Panc1 (cell line): ENCODE measurements around the gene CFLAR. TPM values are rescaled to one million over a fixed set of nuclear protein-coding genes. Genes with fewer than 3 reads are reported as not detected.
"Not testable (repeated sequence)": the region's sequence is repeated elsewhere in the genome, so short reads cannot be mapped to it uniquely, and the experiment has no call there.

Source experiments
- ATAC-seq: fragments of 200-7000 bp; cut with Tn5 transposase; 2 replicates; pipeline ENCODE4 v1.9.1; 2020; ENCODE audit warnings: mild to moderate bottlenecking, moderate library complexity
- BruUV-seq: library from RNA; stranded (reverse); fragments of 400-500 nt; replicated peaks from 2 replicates; lab custom pipeline; 2021; lab: Mats Ljungman, UMichigan
- CTCF ChIA-PET: fragments of 300-600 bp; sonication (Branson Sonifier 250); formaldehyde crosslinking; loops from one replicate; lab custom pipeline; 2022; ENCODE audit warnings: antibody characterized with exemption; lab: Charles Lee
- POLR2A ChIA-PET: fragments of 300-600 bp; sonication (Branson Sonifier 250); formaldehyde crosslinking; loops from one replicate; lab custom pipeline; 2022; ENCODE audit warnings: antibody characterized with exemption; lab: Charles Lee
- DNase-seq: peaks from one replicate; pipeline ENCODE4 v3.0.0-alpha.2; 2010; ENCODE audit warnings: low read depth, low spot score
- H3K27ac ChIP-seq: 2 replicates; pipeline ENCODE4 v1.5.1; 2011; ENCODE audit warnings: mild to moderate bottlenecking, low read length, inconsistent platforms
- H3K27me3 ChIP-seq: fragments of 200-500 bp; sonication (Bioruptor generic); 2 replicates; pipeline ENCODE4 v1.6.0; 2014; ENCODE audit warnings: low read length, inconsistent platforms; ENCODE audit not compliant: control insufficient read depth, insufficient read depth
- H3K36me3 ChIP-seq: fragments of 200-500 bp; sonication (Bioruptor generic); 2 replicates; pipeline ENCODE4 v1.5.1; 2014; ENCODE audit warnings: inconsistent platforms, mild to moderate bottlenecking, low read length, moderate library complexity; ENCODE audit not compliant: control insufficient read depth, insufficient read depth
- H3K4me1 ChIP-seq: 2 replicates; pipeline ENCODE4 v1.5.1; 2011; ENCODE audit warnings: inconsistent platforms, mild to moderate bottlenecking, low read length, moderate library complexity; ENCODE audit not compliant: control insufficient read depth, insufficient read depth
- H3K4me3 ChIP-seq, 2 experiments: 2 replicates each; pipeline ENCODE4 v1.5.1; 2011 to 2012; ENCODE audit warnings: low read depth in 2 of 2, low read length in 2 of 2, mild to moderate bottlenecking in 2 of 2, inconsistent platforms in 1 of 2, moderate library complexity in 1 of 2
- H3K9me3 ChIP-seq: fragments of 200-500 bp; sonication (Bioruptor generic); 2 replicates; pipeline ENCODE4 v1.5.1; 2014; ENCODE audit warnings: low read depth, mild to moderate bottlenecking, inconsistent platforms, low read length, moderate library complexity; ENCODE audit not compliant: control insufficient read depth, insufficient read depth
- CTCF ChIP-seq: fragments of 450-650 bp; IDR thresholded peaks from 2 replicates; pipeline ENCODE4 v1.5.1; 2017; ENCODE audit warnings: mild to moderate bottlenecking
- POLR2AphosphoS5 ChIP-seq: IDR thresholded peaks from 2 replicates; pipeline ENCODE4 v1.6.1; 2012; ENCODE audit warnings: mild to moderate bottlenecking, low read depth, low read length, moderate library complexity
- REST ChIP-seq, 2 experiments: IDR thresholded peaks; 2 replicates each; pipeline ENCODE4 v1.6.1; 2011 to 2012; ENCODE audit warnings: low read depth in 2 of 2, control low read depth in 1 of 2, low read length in 1 of 2, mild to moderate bottlenecking in 1 of 2, moderate library complexity in 1 of 2; ENCODE audit not compliant: insufficient read depth in 1 of 2
- SIN3A ChIP-seq: IDR thresholded peaks from 2 replicates; pipeline ENCODE4 v1.6.1; 2012; ENCODE audit warnings: low read depth, mild to moderate bottlenecking, low read length, moderate library complexity, borderline replicate concordance; ENCODE audit not compliant: insufficient read depth
- TCF7L2 ChIP-seq: IDR thresholded peaks from 2 replicates; pipeline ENCODE4 v1.6.1; 2011; ENCODE audit warnings: mild to moderate bottlenecking, low read depth, low read length, inconsistent platforms
- in situ Hi-C: cut with HindIII; loops from 2 replicates; pipeline ENCODE4 v1.10.0; 2016; ENCODE audit warnings: low sequenced_read_pairs, low pct_unique_long_range_greater_than_20kb
- intact Hi-C: fragments of 100-400 bp; cut with micrococcal nuclease; formaldehyde crosslinking; loops from one replicate; pipeline ENCODE4 v1.10.0; 2022; ENCODE audit not compliant: unreplicated experiment
- total RNA-seq: library from RNA; stranded (reverse); gene quantifications from one replicate; pipeline ENCODE4 v1.2.1, GENCODE V29; 2021; ENCODE audit not compliant: unreplicated experiment

The CFLAR gene
- total RNA-seq, 1 experiment from 2014 or later = 46.3 TPM

- Histone ChIP-seq H3K9me3 (no peaks in the 10 kb centered on the region), H3K36me3 (peaks cover 4% of the 10 kb centered on the region), H3K4me3 (no peak overlapping the region), H3K4me1 (no peaks in the 10 kb centered on the region), H3K27ac (no peak overlapping the region), H3K27me3 (no peaks in the 10 kb centered on the region)
- ChIA-PET CTCF (no interaction called here), POLR2A (no interaction called here)
- in situ Hi-C loops (no loop called here), intact Hi-C loops (no loop called here)
- no TSS peak for BruUV-seq
- ATAC-seq = no peak
- TF ChIP-seq TCF7L2 = no peak
- TF ChIP-seq POLR2AphosphoS5 = no peak
- TF ChIP-seq REST (IDR thresholded peaks at IDR 0.05; ENCODE audit: insufficient read depth in 1 of 2, low read depth in 2 of 2, low read length in 1 of 2) = no peak
- TF ChIP-seq CTCF = no peak
- no peak for TF ChIP-seq SIN3A
- DNase-seq = no peak
Measured at GRCh38 chr2:201137505-201138400, 21.8 kb downstream of the CFLAR start.

GRCh38 chr2:201138401-201138970 lies 22.5 kb downstream of the CFLAR start:
- ATAC-seq (no peak), DNase-seq (no peak)
- Histone ChIP-seq H3K9me3 (no peaks in the 10 kb centered on the region), H3K36me3 (peaks cover 4% of the 10 kb centered on the region), H3K27ac (no peak overlapping the region), H3K27me3 (no peaks in the 10 kb centered on the region), H3K4me1 (no peaks in the 10 kb centered on the region), H3K4me3 (no peak overlapping the region)
- TF ChIP-seq REST (IDR thresholded peaks at IDR 0.05; ENCODE audit: insufficient read depth in 1 of 2, low read depth in 2 of 2, low read length in 1 of 2) (no peak), TCF7L2 (no peak), CTCF (no peak), SIN3A (no peak), POLR2AphosphoS5 (no peak)
- CTCF ChIA-PET = no interaction called here
- BruUV-seq = no TSS peak
- in situ Hi-C loops (no loop called here), intact Hi-C loops (no loop called here)
- POLR2A ChIA-PET = no interaction called here

GRCh38 chr2:201138986-201139781 lies 23.2 kb downstream of the CFLAR start:
- H3K27ac ChIP-seq, POLR2A ChIA-PET, intact Hi-C loops, in situ Hi-C loops, BruUV-seq, H3K36me3 ChIP-seq, H3K27me3 ChIP-seq, ATAC-seq, H3K4me1 ChIP-seq, H3K4me3 ChIP-seq, DNase-seq, CTCF ChIA-PET, H3K9me3 ChIP-seq: not testable (repeated sequence)
